ENCODE measurements around the gene ADGRV1. TPM values are rescaled to one million over a fixed set of nuclear protein-coding genes. Genes with fewer than 3 reads are reported as not detected.

The ADGRV1 gene
- total RNA-seq, 4 donors from 2014 or later, result 0.39 to 1.9 (median 1.00) TPM

- Histone ChIP-seq H3K27me3 (no peaks in the 10 kb centered on the region), H3K27ac (peak overlapping the region in 2 of 4 donors; percentile 16 to 84), H3K4me3 (no peak overlapping the region), H3K9me3 (no peaks in the 10 kb centered on the region), H3K4me1 (peaks cover 0 to 94% (median 32%) of the 10 kb centered on the region in 4 donors), H3K36me3 (no peaks in the 10 kb centered on the region)
- no peak for DNase-seq (ENCODE audit: low spot score in 2 of 2)
- WGBS, 2 donors, result 61 to 66% methylated on average over 4 of the region's 4 CpGs
- no peak for TF ChIP-seq POLR2A (IDR thresholded peaks at IDR 0.05)
- TF ChIP-seq CTCF (IDR thresholded peaks at IDR 0.05), result no peak
- TF ChIP-seq EP300 (IDR thresholded peaks at IDR 0.05), result no peak
Measured at GRCh38 chr5:91123901-91124300, 565.3 kb downstream of the ADGRV1 start.

GRCh38 chr5:91125916-91126315, 567.3 kb downstream of the ADGRV1 start:
- WGBS, 2 donors, result 33 to 79% methylated on average over 1 of the region's 1 CpG
- H3K4me1 ChIP-seq, result peaks cover 0 to 91% (median 36%) of the 10 kb centered on the region in 4 donors
- no peaks in the 10 kb centered on the region for H3K36me3 ChIP-seq
- DNase-seq (ENCODE audit: low spot score in 2 of 2), result no peak
- H3K27ac ChIP-seq, result peak overlapping the region in 3 of 4 donors; percentile 14 to 84 (median 70)
- no peaks in the 10 kb centered on the region for H3K27me3 ChIP-seq
- H3K4me3 ChIP-seq, result no peak overlapping the region
- TF ChIP-seq CTCF (IDR thresholded peaks at IDR 0.05) (no peak), EP300 (IDR thresholded peaks at IDR 0.05) (no peak), POLR2A (IDR thresholded peaks at IDR 0.05) (no peak)
- H3K9me3 ChIP-seq, result no peaks in the 10 kb centered on the region

- H3K4me1 ChIP-seq, result peaks cover 0 to 85% (median 34%) of the 10 kb centered on the region in 4 donors
- H3K4me3 ChIP-seq, result no peak overlapping the region
- 19 to 29% methylated on average over 1 of the region's 1 CpG for WGBS, 2 donors
- H3K9me3 ChIP-seq, result no peaks in the 10 kb centered on the region
- H3K36me3 ChIP-seq, result no peaks in the 10 kb centered on the region
- DNase-seq (ENCODE audit: low spot score in 2 of 2), result no peak
- H3K27ac ChIP-seq, result peak overlapping the region in 3 of 4 donors; percentile 14 to 84 (median 70)
- no peaks in the 10 kb centered on the region for H3K27me3 ChIP-seq
- no peak for TF ChIP-seq POLR2A (IDR thresholded peaks at IDR 0.05)
- no peak for TF ChIP-seq CTCF (IDR thresholded peaks at IDR 0.05)
- TF ChIP-seq EP300 (IDR thresholded peaks at IDR 0.05), result peak in 1 of 2 donors; percentile 26
Measured at GRCh38 chr5:91126448-91126847, 567.9 kb downstream of the ADGRV1 start.

GRCh38 chr5:91126888-91127287, 568.3 kb downstream of the ADGRV1 start:
- H3K27ac ChIP-seq, result peak overlapping the region in 2 of 4 donors; percentile 70 to 84
- no peaks in the 10 kb centered on the region for H3K27me3 ChIP-seq
- 63 to 71% methylated on average over 2 of the region's 2 CpGs for WGBS, 2 donors
- H3K36me3 ChIP-seq, result no peaks in the 10 kb centered on the region
- H3K9me3 ChIP-seq, result no peaks in the 10 kb centered on the region
- TF ChIP-seq EP300 (IDR thresholded peaks at IDR 0.05) (no peak), CTCF (IDR thresholded peaks at IDR 0.05) (no peak), POLR2A (IDR thresholded peaks at IDR 0.05) (no peak)
- no peak for DNase-seq (ENCODE audit: low spot score in 2 of 2)
- no peak overlapping the region for H3K4me3 ChIP-seq
- H3K4me1 ChIP-seq, result peaks cover 0 to 81% (median 33%) of the 10 kb centered on the region in 4 donors

- no peaks in the 10 kb centered on the region for H3K9me3 ChIP-seq
- no peaks in the 10 kb centered on the region for H3K36me3 ChIP-seq
- no peak for DNase-seq (ENCODE audit: low spot score in 2 of 2)
- H3K4me3 ChIP-seq, result no peak overlapping the region
- peaks cover 0 to 74% (median 30%) of the 10 kb centered on the region in 4 donors for H3K4me1 ChIP-seq
- TF ChIP-seq POLR2A (IDR thresholded peaks at IDR 0.05), result no peak
- TF ChIP-seq EP300 (IDR thresholded peaks at IDR 0.05), result no peak
- WGBS, 2 donors, result 13 to 21% methylated on average over 1 of the region's 1 CpG
- no peaks in the 10 kb centered on the region for H3K27me3 ChIP-seq
- peak overlapping the region in 3 of 4 donors; percentile 46 to 84 (median 70) for H3K27ac ChIP-seq
Measured at GRCh38 chr5:91127456-91128081, 569.0 kb downstream of the ADGRV1 start.

All from tibial nerve (tissue), 4 donors.